Measurements from ENCODE around the gene TECPR1.

The TECPR1 gene

DNA sequence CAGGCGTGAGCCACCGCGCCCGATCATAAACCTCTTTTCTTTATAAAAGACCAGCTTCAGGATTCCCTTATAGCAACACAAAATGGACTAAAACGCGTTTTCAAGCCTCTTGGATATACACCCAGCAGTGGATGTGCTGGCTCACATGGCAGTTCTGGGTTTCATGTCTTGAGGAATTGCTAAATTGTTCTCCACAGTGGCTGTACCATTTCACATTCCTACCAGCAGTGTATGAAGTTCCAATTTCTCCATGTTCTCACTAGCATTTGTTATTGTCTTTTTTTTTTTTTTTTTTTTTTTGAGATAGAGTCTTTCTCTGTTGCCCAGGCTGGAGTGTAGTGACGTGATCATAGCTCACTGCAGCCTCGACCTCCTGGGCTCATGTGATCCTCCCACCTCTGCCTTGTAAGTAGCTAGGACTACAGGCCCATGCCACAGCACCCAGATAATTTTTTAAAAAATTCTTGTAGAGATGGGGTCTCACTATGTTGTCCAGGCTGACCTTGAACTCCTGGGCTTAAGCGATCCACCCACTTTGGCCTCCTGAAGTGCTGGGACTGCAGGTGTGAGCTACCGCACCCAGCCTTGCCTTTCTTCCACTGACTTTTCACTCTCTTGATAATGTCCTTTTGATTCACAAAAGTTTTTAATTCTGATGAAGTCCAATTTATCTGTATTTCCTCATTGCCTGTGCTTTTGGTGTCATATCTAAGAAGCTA is 17.4 kb downstream of the TECPR1 start:
- no peak overlapping the region for H3K4me3 ChIP-seq (replicated peaks; ENCODE audit: insufficient read depth, low read length)
- no peaks in the 10 kb centered on the region for H3K27me3 ChIP-seq (ENCODE audit: insufficient read depth, poor library complexity, severe bottlenecking)
- H3K27ac ChIP-seq (replicated peaks): no peak overlapping the region
- DNase-seq (ENCODE audit: low read depth in 1 of 2, low spot score in 1 of 2): no peak
- TF ChIP-seq SPI1 (IDR thresholded peaks at IDR 0.05; ENCODE audit: borderline replicate concordance, low read depth): no peak
- no peak for TF ChIP-seq POLR2AphosphoS5 (IDR thresholded peaks at IDR 0.05; ENCODE audit: low read depth)
- TF ChIP-seq, protein P1, sequence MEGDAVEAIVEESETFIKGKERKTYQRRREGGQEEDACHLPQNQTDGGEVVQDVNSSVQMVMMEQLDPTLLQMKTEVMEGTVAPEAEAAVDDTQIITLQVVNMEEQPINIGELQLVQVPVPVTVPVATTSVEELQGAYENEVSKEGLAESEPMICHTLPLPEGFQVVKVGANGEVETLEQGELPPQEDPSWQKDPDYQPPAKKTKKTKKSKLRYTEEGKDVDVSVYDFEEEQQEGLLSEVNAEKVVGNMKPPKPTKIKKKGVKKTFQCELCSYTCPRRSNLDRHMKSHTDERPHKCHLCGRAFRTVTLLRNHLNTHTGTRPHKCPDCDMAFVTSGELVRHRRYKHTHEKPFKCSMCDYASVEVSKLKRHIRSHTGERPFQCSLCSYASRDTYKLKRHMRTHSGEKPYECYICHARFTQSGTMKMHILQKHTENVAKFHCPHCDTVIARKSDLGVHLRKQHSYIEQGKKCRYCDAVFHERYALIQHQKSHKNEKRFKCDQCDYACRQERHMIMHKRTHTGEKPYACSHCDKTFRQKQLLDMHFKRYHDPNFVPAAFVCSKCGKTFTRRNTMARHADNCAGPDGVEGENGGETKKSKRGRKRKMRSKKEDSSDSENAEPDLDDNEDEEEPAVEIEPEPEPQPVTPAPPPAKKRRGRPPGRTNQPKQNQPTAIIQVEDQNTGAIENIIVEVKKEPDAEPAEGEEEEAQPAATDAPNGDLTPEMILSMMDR (IDR thresholded peaks at IDR 0.05; ENCODE audit: insufficient read depth, low read length): no peak

DNA sequence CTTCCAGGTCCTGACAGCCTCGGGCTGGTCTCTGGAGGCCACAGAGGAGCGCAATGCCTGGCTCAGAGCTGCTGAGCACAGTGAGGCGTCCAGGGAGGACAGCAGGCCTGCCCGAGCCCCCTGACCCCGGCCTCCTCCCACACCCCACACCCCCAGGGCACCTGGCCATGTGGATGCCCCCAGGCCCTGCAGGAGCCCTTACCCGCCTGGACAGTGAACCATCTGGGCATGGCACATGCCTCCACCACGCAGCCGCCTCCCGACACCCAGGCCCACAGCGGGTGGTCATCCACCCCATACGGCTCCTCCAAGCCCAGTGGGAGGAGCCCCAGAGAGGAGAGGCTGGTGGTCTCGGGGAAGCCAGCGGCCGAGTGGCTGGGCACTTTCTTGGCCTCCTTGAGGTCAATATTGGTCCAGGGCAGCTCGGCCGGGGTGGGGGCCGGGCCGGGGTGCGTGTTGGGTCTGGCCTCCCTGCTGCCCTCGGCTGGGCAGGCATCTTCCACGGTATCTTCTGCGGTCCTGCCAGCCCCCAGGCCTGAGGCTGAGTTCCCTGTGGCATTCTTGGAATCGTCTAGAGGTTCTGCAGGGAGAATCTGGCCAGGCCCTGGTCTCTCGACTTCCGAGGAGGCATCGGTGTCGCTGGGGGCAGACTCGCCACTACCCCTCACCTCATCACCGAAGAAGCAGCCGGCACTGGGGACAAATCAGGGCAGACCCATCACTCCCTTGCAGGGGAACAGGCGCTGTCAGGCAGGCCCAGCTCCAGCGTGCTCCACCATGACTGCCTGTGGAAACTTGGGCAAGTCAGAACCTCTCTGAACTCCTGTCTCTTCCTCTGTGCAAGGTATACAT is 18.6 kb downstream of the TECPR1 start:
- TF ChIP-seq GABPA (IDR thresholded peaks at IDR 0.05; ENCODE audit: low read depth) (no peak), REST (IDR thresholded peaks at IDR 0.05; ENCODE audit: insufficient replicate concordance, low read depth) (no peak), POLR2AphosphoS5 (IDR thresholded peaks at IDR 0.05; ENCODE audit: low read depth) (no peak)
- TF ChIP-seq, protein P1 (IDR thresholded peaks at IDR 0.05; ENCODE audit: insufficient read depth, low read length): no peak
- no peak overlapping the region for H3K27ac ChIP-seq (replicated peaks)
- H3K4me3 ChIP-seq (replicated peaks; ENCODE audit: insufficient read depth, low read length): no peak overlapping the region
- no peaks in the 10 kb centered on the region for H3K27me3 ChIP-seq (ENCODE audit: insufficient read depth, poor library complexity, severe bottlenecking)
- no peak for DNase-seq (ENCODE audit: low read depth in 1 of 2, low spot score in 1 of 2)

GRCh38 chr7:98232799-98233198 is 19.2 kb downstream of the TECPR1 start:
- TF ChIP-seq REST (IDR thresholded peaks at IDR 0.05; ENCODE audit: insufficient replicate concordance, low read depth) (no peak), SPI1 (IDR thresholded peaks at IDR 0.05; ENCODE audit: borderline replicate concordance, low read depth) (no peak), GABPA (IDR thresholded peaks at IDR 0.05; ENCODE audit: low read depth) (no peak), POLR2AphosphoS5 (IDR thresholded peaks at IDR 0.05; ENCODE audit: low read depth) (no peak)
- TF ChIP-seq, protein P1 (IDR thresholded peaks at IDR 0.05; ENCODE audit: insufficient read depth, low read length): no peak
- DNase-seq (ENCODE audit: low read depth in 1 of 2, low spot score in 1 of 2): no peak
- H3K27me3 ChIP-seq (ENCODE audit: insufficient read depth, poor library complexity, severe bottlenecking): no peaks in the 10 kb centered on the region
- no peak overlapping the region for H3K27ac ChIP-seq (replicated peaks)
- H3K4me3 ChIP-seq (replicated peaks; ENCODE audit: insufficient read depth, low read length): no peak overlapping the region
